GM18519 (cell line): Measurements from ENCODE around the gene PBXIP1.

Experiments used
- ATAC-seq: cut with Tn5 transposase; IDR thresholded peaks from one replicate; pipeline ENCODE4 v1.9.1; 2021; ENCODE audit warnings: mild to moderate bottlenecking, moderate library complexity; ENCODE audit not compliant: unreplicated experiment, low FRiP score

PBXIP1 gene

GRCh38 chr1:154959426-154959780 is 3.5 kb upstream of the PBXIP1 start:
- no peak for ATAC-seq

DNA sequence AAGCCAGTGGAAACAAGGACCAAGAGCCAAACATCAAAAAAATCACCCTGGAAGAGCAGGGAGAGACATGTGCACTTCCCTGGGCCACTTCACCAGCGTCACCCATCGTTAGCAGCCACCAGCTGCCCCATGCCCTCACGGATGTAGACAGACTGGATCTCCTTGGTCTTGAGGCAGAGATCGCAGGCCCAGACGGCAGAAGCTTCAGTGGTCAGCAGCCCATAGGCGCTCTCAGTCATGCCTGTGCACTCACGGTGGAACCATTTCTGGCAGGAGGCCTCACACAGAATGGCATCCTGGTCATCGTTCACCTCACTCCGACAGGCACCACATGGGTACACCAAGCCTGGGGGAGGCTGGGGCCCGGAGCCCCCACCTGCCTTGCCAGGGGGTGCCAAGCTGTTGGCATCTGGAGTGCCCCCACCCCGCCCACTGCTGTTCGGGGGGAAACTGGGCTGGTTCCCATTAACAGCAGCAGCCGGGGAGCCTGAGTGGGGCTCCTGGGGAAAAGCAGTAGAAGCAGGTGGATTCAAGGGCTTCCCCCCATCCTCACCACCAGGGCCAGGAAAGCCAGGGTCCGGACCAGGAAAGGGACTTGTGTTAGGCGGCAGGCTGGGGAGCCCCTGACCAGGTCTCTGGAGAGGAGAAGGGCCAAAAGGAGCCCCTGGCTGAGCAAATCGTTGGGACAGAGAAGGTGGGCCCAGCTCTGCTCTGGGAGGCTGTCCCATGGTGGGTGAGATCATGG is 3.0 kb upstream of the PBXIP1 start:
- ATAC-seq = no peak

- ATAC-seq = no peak
Observed at GRCh38 chr1:154958036-154958435, 2.1 kb upstream of the PBXIP1 start.

GRCh38 chr1:154957091-154957657 is 1.3 kb upstream of the PBXIP1 start:
- ATAC-seq = no peak

DNA sequence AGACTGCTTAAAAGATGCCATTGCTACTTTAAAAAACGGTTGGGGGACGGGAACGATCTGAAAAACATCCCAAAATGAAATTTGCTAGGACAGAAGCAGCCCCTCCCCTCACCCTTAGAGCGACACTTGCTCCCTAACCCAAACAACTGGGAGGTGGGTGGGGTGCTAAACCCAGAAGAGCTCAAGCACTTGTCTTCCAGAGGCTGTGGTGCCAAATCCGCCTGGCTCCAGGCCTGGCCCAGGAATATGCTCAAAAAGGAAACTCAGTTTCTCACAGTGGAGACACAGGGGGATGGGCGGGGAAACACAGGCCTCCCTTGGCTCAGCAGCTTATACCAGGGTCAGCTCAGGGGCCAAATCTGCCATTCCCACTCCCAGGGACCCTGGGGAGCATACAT is 644 bp upstream of the PBXIP1 start:
- ATAC-seq = no peak

GRCh38 chr1:154955039-154955717 is 721 bp downstream of the PBXIP1 start:
- ATAC-seq = no peak

DNA sequence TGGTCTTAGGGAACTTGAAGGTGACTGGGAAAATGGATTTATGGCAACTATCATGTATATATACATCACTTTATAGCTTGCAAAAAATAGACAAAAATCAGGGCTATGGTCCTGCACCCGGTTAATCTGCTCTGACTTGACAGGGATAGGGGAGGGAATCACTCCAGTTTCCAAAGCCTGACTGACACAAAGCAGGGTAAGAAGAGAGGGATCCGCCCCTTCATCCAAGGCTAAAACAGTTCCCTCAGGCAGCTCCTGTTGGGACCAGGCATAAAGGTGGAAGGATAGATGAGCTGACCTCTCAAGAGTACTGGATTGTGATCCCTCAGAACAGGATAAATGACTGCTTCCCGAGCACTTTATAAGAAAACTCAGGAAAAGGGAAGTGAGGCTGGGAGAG is 1.4 kb downstream of the PBXIP1 start:
- no peak for ATAC-seq

DNA sequence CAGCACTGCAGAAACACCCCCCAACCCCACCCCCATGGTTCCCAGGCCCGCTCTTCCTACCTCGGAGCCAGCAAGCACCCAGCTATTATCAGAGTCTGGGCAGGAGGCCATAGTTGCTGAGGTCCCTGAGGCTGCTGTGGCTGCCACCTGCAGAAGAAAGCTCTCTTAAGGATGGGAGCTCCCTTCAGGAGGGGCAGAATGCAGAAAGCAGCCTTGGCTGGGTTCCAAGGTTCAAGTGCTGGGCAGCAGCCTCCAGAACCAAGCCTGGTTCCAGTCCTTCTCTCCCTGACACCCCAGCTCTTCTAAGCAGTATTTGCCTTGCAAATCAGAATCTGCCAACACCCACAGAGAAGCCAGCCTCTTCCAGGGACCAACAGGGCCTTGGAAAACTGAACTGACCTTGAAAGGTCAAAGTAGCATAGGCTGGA is 2.3 kb downstream of the PBXIP1 start:
- ATAC-seq = no peak

DNA sequence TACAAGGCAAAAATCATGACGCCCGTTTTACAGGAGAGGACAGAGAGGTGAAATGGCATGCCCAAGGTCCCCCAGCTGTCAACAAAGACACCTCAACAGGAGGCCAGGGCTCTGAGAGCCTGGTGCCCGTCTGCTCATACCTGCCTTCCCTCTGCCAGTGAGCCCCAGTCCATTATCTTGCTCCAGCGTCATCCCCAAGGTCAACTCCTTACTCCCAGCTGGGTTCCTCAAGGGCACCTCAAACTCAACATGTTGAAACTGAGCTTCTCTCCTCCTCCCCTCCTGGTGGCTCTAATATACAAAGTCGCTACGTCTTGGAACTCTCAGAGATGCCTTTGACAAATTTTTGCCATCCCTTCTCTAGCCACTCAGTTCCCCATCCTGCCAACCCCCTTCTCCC is 3.2 kb downstream of the PBXIP1 start:
- no peak for ATAC-seq

DNA sequence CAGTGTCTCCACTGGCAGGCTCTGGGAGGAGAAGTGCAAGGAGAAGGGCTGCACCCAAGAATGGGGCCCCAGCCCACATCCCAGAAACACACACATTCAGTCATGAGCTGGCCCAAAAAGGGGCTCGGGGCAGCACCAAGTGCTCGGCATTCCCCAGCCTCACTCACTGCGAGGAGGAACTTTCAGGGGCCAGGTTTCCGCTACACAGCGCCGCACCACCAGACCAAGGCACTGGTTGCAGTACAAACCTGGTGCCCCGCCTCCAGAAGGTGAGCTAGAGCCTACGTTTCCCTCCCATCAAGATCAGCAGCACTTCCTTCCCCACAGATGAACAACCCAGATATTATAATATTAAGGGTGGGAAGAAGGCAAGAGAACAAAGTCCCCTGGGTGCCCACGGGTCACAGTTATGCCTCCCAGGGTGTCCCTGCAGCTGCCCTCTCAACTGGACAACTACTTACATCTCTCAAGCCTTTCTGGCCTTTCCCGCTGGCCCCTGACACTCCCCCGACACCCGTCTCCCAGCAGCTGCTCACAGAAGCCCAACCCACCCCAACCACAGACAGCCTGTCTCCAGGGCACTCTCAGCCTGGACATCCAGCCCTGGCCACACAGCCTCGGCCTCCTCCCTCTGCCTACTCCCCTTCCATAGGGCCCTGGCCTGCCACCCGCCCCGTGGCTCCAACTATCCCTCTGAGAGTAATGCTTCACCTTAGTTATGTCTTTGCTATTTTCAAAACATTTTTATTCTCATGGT is 3.8 kb downstream of the PBXIP1 start:
- no peak for ATAC-seq

DNA sequence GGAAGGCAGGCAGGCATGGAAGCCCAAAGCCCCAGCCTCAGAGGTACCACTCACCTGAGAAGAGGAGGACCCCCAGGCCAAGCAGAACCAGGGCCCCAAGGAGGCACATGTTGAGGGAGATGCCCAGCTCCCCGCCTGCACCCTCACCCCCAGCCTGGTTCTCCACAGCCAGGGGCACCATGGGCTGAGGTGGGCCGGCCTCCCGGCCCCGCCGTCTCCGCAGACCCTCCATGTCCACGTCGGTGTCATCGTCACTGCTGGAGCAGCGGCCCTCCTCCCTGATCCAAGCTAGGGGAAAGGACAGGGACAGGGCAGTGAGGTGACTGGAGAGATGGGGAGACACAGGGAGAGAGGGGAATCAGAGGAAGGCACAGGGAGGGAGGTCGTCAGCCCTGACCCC is 7.8 kb downstream of the PBXIP1 start:
- no peak for ATAC-seq

DNA sequence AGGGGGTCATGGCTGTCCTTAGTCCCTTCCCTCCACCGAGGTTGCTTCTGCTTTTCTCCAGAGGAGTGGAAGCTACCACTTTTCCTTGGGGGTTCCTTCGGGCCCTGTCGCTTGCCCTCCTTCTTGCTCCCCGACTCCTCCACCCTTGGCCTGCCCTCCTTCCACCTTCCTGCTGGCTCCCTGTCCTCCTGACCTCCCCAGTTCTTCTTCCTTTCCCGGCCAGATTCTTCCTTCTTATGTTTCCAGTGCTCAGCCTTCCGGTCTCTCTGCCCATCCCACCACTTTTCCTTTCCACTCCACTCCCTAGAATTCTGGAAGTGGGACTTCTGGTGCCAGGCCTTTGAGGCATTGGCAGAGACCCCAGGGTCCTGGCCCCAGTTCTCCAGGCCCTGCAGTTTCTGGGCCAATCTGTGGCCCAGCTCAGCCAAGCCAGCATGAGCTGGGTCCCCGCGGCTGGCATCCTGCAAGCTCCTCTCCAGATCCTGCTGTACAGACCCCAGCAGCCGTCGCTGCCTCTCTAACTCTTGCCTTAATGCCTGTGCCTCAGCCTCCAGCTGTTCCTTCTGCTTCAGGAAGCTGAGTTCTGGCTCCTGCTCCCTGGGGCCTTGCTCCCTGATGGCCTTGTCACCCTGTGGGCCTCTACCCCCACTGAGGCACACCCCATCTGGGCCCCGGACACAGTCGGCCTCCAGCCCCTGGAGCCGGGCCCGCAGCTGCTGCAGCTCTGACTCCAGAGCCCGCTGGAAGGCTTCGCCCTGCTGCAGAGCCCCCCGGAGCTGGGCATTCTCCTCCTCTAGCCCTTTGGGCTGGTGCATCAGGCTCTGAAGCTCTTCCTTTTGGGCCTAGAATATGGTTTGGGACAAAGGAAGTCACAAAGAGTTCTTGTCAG is 9.7 kb downstream of the PBXIP1 start:
- no peak for ATAC-seq

DNA sequence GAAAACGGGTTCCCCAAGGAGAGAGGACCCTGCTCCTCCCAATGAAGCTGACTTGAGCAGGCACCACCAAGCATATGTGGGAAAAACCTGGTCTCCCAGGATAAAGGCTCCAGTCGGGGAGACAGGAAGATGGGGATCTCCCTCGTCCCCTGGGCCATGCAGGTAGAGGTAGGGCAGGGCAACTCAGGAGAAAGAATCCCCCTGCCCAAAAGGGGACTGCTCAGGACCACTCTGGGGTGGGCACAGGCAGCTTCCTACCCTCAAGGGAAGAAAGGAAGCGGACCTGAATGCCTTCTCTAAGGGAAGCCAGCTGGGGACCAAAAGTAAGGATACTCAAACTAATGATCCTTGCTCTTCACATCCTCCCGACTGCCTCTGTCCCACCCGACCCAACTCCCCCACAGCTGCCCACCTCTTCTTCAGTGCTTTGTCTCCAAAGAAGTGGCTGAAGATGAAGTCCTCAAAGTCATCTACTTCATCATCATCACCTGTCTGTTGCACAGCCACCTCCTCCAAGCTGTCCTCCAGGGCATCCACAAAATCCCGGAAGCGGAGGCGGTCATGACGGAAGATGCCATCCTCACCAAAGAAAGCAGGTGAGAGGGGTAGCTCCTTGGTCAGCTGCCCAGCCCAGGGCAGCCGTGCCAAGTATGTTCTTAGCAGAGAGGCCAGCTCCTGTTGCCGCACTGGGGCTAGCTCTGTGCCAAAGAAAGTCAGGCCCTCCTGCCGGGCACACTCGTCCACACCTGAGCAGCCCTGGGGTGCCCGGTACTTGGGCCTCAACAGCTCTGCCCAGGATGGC is 10.5 kb downstream of the PBXIP1 start:
- no peak for ATAC-seq

GRCh38 chr1:154944401-154945159 is 11.3 kb downstream of the PBXIP1 start:
- ATAC-seq = no peak

GRCh38 chr1:154943649-154944400 is 12.1 kb downstream of the PBXIP1 start:
- no peak for ATAC-seq

DNA sequence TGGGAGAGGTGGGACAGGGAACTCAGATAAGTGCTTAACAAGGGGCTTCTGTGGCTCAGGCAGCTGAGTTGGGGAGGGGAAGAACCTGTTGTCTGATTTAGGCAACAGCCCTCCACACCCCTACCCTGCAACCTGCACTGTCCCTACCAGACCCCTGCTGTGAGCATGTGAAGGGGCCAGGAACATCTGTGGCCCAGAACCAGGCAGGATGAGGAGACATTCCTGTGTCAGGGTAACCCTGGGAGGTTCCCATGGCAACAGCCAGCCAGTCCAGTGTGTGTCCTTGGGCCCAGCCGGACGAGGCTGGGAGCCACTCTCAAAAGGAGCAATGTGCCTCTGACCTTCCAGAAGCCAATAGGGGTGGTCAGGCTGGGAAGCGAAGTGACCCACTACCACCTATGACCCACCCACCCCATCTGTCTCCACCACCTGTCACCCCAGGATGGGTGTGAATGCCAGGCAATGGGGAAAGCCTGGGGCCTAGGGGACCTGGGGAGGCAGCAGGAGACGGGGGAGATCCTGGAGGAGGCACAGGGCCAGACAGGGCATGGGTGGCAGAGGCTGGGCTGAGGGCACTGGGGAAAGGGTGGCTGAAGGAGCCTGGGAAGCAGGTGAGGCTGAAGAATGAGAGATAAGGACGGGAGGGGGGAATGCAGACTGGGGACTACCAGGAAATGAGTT is 14.4 kb downstream of the PBXIP1 start:
- no peak for ATAC-seq

- ATAC-seq = no peak
Observed at GRCh38 chr1:154940651-154941194, 15.2 kb downstream of the PBXIP1 start.
